H1 (cell line): ENCODE data around the gene DDR2.

ENCODE experiments used
- CHD1 ChIP-seq: IDR thresholded peaks from 2 replicates; pipeline ENCODE4 v1.6.1; 2012; ENCODE audit warnings: low read depth, low read length, improper control_type of control experiment
- CHD2 ChIP-seq: IDR thresholded peaks from 2 replicates; pipeline ENCODE4 v1.6.1; 2012; ENCODE audit warnings: low read length, improper control_type of control experiment
- CTCF ChIP-seq, 3 experiments: IDR thresholded peaks; 1 replicate in 2 of 3; 2 replicates in 1 of 3; pipeline versions ENCODE4 v1.5.1 to v1.6.1; 2011; ENCODE audit warnings: low read length in 3 of 3, mild to moderate bottlenecking in 3 of 3, inconsistent platforms in 2 of 3, low read depth in 1 of 3, moderate library complexity in 1 of 3; ENCODE audit not compliant: insufficient read depth in 1 of 3; ENCODE audit errors: control extremely low read depth in 1 of 3
- EZH2 ChIP-seq: fragments of 200-600 bp; sonication (generic); IDR thresholded peaks from 2 replicates; pipeline ENCODE4 v1.7.1; 2012; ENCODE audit warnings: low read depth, mild to moderate bottlenecking, moderate library complexity, low read length, inconsistent platforms; ENCODE audit not compliant: severe bottlenecking
- JUND ChIP-seq: IDR thresholded peaks from 2 replicates; pipeline ENCODE4 v1.6.1; 2011; ENCODE audit warnings: mild to moderate bottlenecking, improper control_type of control experiment, low read length
- POLR2A ChIP-seq, 2 experiments: IDR thresholded peaks; 1 replicate in 1 of 2; 2 replicates in 1 of 2; pipeline ENCODE4 v1.6.1; 2011; ENCODE audit warnings: low read depth in 2 of 2, low read length in 2 of 2, mild to moderate bottlenecking in 2 of 2; ENCODE audit errors: control extremely low read depth in 1 of 2
- RAD21 ChIP-seq, 2 experiments: IDR thresholded peaks in 1 of 2; conservative IDR thresholded peaks in 1 of 2; 2 replicates each; pipeline ENCODE4 v1.6.1; 2011; ENCODE audit warnings: low read depth in 2 of 2, low read length in 2 of 2, improper control_type of control experiment in 1 of 2, inconsistent platforms in 1 of 2, mild to moderate bottlenecking in 1 of 2, moderate library complexity in 1 of 2
- SP1 ChIP-seq: IDR thresholded peaks from 2 replicates; pipeline ENCODE4 v1.6.1; 2011; ENCODE audit warnings: low read depth, low read length
- SRF ChIP-seq: IDR thresholded peaks from 2 replicates; pipeline ENCODE4 v1.6.1; 2011; ENCODE audit warnings: mild to moderate bottlenecking, low read depth, low read length, moderate library complexity
- TAF7 ChIP-seq: optimal IDR thresholded peaks from 2 replicates; pipeline ENCODE3; 2011; ENCODE audit warnings: low read depth, mild to moderate bottlenecking, inconsistent platforms, low read length, moderate library complexity, borderline replicate concordance
- TCF12 ChIP-seq: IDR thresholded peaks from 2 replicates; pipeline ENCODE4 v1.6.1; 2011; ENCODE audit warnings: low read depth, mild to moderate bottlenecking, low read length
- YY1 ChIP-seq: IDR thresholded peaks from 2 replicates; pipeline ENCODE4 v1.6.1; 2011; ENCODE audit warnings: low read depth, mild to moderate bottlenecking, low read length

GRCh38 chr1:162612606-162613400 is 19.5 kb upstream of the DDR2 start:
- TF ChIP-seq YY1 (no peak), CTCF (IDR thresholded peaks at IDR 0.05; ENCODE audit: control extremely low read depth in 1 of 3, insufficient read depth in 1 of 3, low read depth in 1 of 3, low read length in 3 of 3) (no peak), TCF12 (no peak), CHD2 (no peak), CHD1 (no peak), SRF (no peak), POLR2A (IDR thresholded peaks at IDR 0.05; ENCODE audit: control extremely low read depth in 1 of 2, low read depth in 2 of 2, low read length in 2 of 2) (no peak), TAF7 (no peak), RAD21 (IDR thresholded peaks at IDR 0.05 in 1 of 2, conservative IDR thresholded peaks at IDR 0.05 in 1 of 2; ENCODE audit: low read depth in 2 of 2, low read length in 2 of 2) (no peak), EZH2 (no peak), SP1 (no peak), JUND (no peak)
